ENCODE measurements around the gene MICU2. TPM values are rescaled to one million over a fixed set of nuclear protein-coding genes. Genes with fewer than 3 reads are reported as not detected.

Gene MICU2
- polyA plus RNA-seq, 1 donor from 2014 or later = 223 TPM

DNA sequence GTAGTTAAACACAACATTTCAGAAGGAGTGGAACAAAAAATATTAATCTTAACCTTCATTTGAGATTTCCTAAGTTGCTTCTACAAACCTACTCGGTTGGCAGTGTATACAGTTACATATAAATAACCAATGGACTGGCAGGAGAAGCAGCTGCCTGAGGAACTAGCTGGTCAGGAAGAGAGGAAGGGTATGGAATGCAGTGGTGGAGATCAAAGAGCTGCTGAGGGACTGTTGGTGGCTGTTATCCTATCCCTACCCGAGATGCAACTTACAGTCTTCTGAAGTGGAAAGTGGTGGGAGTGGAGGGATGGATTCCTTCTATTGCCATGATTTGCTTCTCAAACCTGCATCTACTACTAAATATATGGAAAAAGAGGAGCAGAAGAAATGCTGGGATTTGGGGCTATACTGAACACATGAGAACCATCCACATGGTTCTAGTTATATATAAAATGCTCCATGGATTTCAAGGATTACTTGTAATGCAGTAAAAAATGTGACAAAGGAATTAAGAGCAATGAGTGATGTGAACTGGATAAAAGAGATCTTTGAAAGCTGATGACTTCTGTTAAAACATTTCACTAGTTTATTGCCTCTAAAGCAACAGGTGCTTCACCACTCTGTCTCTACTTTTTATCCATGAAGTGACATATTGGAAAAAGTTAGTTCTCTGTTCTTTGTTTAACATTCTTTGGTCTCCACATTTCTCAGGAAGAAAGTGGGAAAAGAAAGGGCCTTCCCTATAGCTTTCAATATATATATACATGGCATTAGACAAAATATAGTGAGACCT, 29.9 kb downstream of the MICU2 start:
- H3K27me3 ChIP-seq (ENCODE audit: insufficient read depth, low read depth, low read length) = no peaks in the 10 kb centered on the region
- H3K4me3 ChIP-seq (ENCODE audit: low read length) = no peak overlapping the region
- no peak overlapping the region for H3K4me2 ChIP-seq (ENCODE audit: low read length)
- no peaks in the 10 kb centered on the region for H3F3A ChIP-seq (ENCODE audit: insufficient read depth, low read length, poor library complexity, severe bottlenecking)
- H4K20me1 ChIP-seq (ENCODE audit: insufficient read depth) = no peaks in the 10 kb centered on the region
- no peaks in the 10 kb centered on the region for H3K9me2 ChIP-seq (ENCODE audit: insufficient read depth, low read length)
- H3K79me2 ChIP-seq (replicated peaks; ENCODE audit: insufficient read depth, low read length) = no peaks in the 10 kb centered on the region
- H2AFZ ChIP-seq (ENCODE audit: low read depth, low read length) = no peak overlapping the region
- TF ChIP-seq, protein P1, sequence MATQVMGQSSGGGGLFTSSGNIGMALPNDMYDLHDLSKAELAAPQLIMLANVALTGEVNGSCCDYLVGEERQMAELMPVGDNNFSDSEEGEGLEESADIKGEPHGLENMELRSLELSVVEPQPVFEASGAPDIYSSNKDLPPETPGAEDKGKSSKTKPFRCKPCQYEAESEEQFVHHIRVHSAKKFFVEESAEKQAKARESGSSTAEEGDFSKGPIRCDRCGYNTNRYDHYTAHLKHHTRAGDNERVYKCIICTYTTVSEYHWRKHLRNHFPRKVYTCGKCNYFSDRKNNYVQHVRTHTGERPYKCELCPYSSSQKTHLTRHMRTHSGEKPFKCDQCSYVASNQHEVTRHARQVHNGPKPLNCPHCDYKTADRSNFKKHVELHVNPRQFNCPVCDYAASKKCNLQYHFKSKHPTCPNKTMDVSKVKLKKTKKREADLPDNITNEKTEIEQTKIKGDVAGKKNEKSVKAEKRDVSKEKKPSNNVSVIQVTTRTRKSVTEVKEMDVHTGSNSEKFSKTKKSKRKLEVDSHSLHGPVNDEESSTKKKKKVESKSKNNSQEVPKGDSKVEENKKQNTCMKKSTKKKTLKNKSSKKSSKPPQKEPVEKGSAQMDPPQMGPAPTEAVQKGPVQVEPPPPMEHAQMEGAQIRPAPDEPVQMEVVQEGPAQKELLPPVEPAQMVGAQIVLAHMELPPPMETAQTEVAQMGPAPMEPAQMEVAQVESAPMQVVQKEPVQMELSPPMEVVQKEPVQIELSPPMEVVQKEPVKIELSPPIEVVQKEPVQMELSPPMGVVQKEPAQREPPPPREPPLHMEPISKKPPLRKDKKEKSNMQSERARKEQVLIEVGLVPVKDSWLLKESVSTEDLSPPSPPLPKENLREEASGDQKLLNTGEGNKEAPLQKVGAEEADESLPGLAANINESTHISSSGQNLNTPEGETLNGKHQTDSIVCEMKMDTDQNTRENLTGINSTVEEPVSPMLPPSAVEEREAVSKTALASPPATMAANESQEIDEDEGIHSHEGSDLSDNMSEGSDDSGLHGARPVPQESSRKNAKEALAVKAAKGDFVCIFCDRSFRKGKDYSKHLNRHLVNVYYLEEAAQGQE (IDR thresholded peaks at IDR 0.05; ENCODE audit: borderline replicate concordance) = no peak
- no peak for TF ChIP-seq TAF1 (IDR thresholded peaks at IDR 0.05; ENCODE audit: low read depth)
- TF ChIP-seq EP300 (conservative IDR thresholded peaks at IDR 0.05; ENCODE audit: poor library complexity, severe bottlenecking) = no peak
- TF ChIP-seq EZH2 (IDR thresholded peaks at IDR 0.05; ENCODE audit: borderline replicate concordance, insufficient read depth, low read length, poor library complexity, severe bottlenecking) = no peak
- no peak for TF ChIP-seq SMC3 (conservative IDR thresholded peaks at IDR 0.05; ENCODE audit: poor library complexity)
- no peak for TF ChIP-seq RAD21 (conservative IDR thresholded peaks at IDR 0.05)
- no peak for TF ChIP-seq POLR2AphosphoS5 (IDR thresholded peaks at IDR 0.05)
- no peak for TF ChIP-seq MXI1 (conservative IDR thresholded peaks at IDR 0.05; ENCODE audit: poor library complexity, severe bottlenecking)
- TF ChIP-seq, protein P2, sequence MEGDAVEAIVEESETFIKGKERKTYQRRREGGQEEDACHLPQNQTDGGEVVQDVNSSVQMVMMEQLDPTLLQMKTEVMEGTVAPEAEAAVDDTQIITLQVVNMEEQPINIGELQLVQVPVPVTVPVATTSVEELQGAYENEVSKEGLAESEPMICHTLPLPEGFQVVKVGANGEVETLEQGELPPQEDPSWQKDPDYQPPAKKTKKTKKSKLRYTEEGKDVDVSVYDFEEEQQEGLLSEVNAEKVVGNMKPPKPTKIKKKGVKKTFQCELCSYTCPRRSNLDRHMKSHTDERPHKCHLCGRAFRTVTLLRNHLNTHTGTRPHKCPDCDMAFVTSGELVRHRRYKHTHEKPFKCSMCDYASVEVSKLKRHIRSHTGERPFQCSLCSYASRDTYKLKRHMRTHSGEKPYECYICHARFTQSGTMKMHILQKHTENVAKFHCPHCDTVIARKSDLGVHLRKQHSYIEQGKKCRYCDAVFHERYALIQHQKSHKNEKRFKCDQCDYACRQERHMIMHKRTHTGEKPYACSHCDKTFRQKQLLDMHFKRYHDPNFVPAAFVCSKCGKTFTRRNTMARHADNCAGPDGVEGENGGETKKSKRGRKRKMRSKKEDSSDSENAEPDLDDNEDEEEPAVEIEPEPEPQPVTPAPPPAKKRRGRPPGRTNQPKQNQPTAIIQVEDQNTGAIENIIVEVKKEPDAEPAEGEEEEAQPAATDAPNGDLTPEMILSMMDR (IDR thresholded peaks at IDR 0.05; ENCODE audit: poor library complexity, severe bottlenecking) = no peak
- H3K36me3 ChIP-seq (ENCODE audit: insufficient read depth, low read length) = no peaks in the 10 kb centered on the region
- H3K9ac ChIP-seq (ENCODE audit: low read length) = no peak overlapping the region
- H3K9me3 ChIP-seq (ENCODE audit: low read length) = no peaks in the 10 kb centered on the region
- H3K27ac ChIP-seq (ENCODE audit: low read length) = no peak overlapping the region

DNA sequence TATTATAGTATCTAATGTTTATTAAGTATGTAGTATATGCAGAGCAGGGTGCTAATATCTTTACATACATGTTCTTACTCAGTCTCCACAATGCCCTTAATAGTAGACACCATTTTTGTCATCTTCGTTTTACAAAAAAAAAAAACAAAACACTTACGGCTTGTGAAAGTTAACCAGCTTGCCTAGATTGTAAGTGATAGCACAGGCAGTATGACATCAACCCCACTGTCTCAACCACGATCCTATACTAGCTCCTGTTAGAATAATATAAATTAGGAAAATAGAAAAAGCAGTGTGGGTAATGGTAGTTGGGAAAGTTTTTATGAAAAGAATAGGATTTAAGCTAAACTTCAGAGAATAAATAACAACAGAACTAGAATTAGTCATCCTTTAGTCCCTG, 34.3 kb downstream of the MICU2 start:
- Histone ChIP-seq H3K4me2 (ENCODE audit: low read length) (no peak overlapping the region), H3F3A (ENCODE audit: insufficient read depth, low read length, poor library complexity, severe bottlenecking) (no peaks in the 10 kb centered on the region), H3K9ac (ENCODE audit: low read length) (no peak overlapping the region), H3K9me3 (ENCODE audit: low read length) (no peaks in the 10 kb centered on the region), H3K4me3 (ENCODE audit: low read length) (no peak overlapping the region), H3K9me2 (ENCODE audit: insufficient read depth, low read length) (no peaks in the 10 kb centered on the region), H3K36me3 (ENCODE audit: insufficient read depth, low read length) (no peaks in the 10 kb centered on the region), H3K79me2 (replicated peaks; ENCODE audit: insufficient read depth, low read length) (no peaks in the 10 kb centered on the region), H2AFZ (ENCODE audit: low read depth, low read length) (no peak overlapping the region), H3K27ac (ENCODE audit: low read length) (no peak overlapping the region), H4K20me1 (ENCODE audit: insufficient read depth) (no peaks in the 10 kb centered on the region), H3K27me3 (ENCODE audit: insufficient read depth, low read depth, low read length) (no peaks in the 10 kb centered on the region)
- TF ChIP-seq POLR2AphosphoS5 (IDR thresholded peaks at IDR 0.05) (no peak), RAD21 (conservative IDR thresholded peaks at IDR 0.05) (no peak)
- TF ChIP-seq, protein P1 (IDR thresholded peaks at IDR 0.05; ENCODE audit: borderline replicate concordance) = no peak
- TF ChIP-seq, protein P2 (IDR thresholded peaks at IDR 0.05; ENCODE audit: poor library complexity, severe bottlenecking) = no peak

Data from neural cell (in vitro differentiated cells).